Measurements from ENCODE around the gene DPYSL5. TPM values are rescaled to one million over a fixed set of nuclear protein-coding genes. Genes with fewer than 3 reads are reported as not detected.

Gene DPYSL5
- total and polyA plus RNA-seq, 9 of the 15 experiments (the other 6 are each of a cell fraction or from before 2014, with no cell fraction given), result 0.06 TPM; not detected in 8

GRCh38 chr2:26974352-26974751 lies 126.4 kb downstream of the DPYSL5 start (continued):
- TF ChIP-seq AFF1 (IDR thresholded peaks at IDR 0.05; ENCODE audit: low read depth in 1 of 2, partially characterized antibody in 2 of 2) (no peak), ZBTB11 (CRISPR knock-in tag; IDR thresholded peaks at IDR 0.05) (peak in 1 of 3 experiments; percentile 21; a peak in 1 of 6 replicates), NR1H2 (CRISPR knock-in tag; IDR thresholded peaks at IDR 0.05) (no peak), ZMIZ1 (IDR thresholded peaks at IDR 0.05; ENCODE audit: low read depth in 2 of 2, low read length in 2 of 2) (peak in 1 of 2 experiments; percentile 67; a peak in 1 of 4 replicates), ZBTB1 (CRISPR knock-in tag; IDR thresholded peaks at IDR 0.05; ENCODE audit: borderline replicate concordance, low read depth) (no peak), SMARCC2 (IDR thresholded peaks at IDR 0.05; ENCODE audit: low read depth) (peak; percentile 66; the same call in 1 of the 2 replicates), SMARCA4 (IDR thresholded peaks at IDR 0.05) (peak; percentile 88), ETV1 (tag; conservative IDR thresholded peaks at IDR 0.05; ENCODE audit: low read depth) (no peak), HMG20B (CRISPR knock-in tag; IDR thresholded peaks at IDR 0.05) (no peak), NCOR1 (IDR thresholded peaks at IDR 0.05) (peak; percentile 86), MEIS2 (IDR thresholded peaks at IDR 0.05; ENCODE audit: partially characterized antibody) (no peak), TEAD1 (CRISPR knock-in tag; IDR thresholded peaks at IDR 0.05) (peak; percentile 95 to 97), IFI16 (CRISPR knock-in tag; IDR thresholded peaks at IDR 0.05) (no peak), KLF16 (IDR thresholded peaks at IDR 0.05) (peak; percentile 78), ZNF76 (CRISPR knock-in tag; IDR thresholded peaks at IDR 0.05; ENCODE audit: borderline replicate concordance) (no peak), SRSF1 (IDR thresholded peaks at IDR 0.05; ENCODE audit: low read depth, low read length) (no peak), RNF2 (IDR thresholded peaks at IDR 0.05) (0 out of 2 replicates have a peak, but pooled peaks have one; percentile 26), ZNF3 (CRISPR knock-in tag; IDR thresholded peaks at IDR 0.05) (no peak)

Measured in K562 (cell line).